Adrenal gland (tissue), 12 donors: ENCODE measurements around the gene KLF17. TPM values are rescaled to one million over a fixed set of nuclear protein-coding genes. Genes with fewer than 3 reads are reported as not detected.

ENCODE experiments used
- DNase-seq, 7 donors: peaks; one replicate each; pipeline ENCODE4 v3.0.0-alpha.2; 2019 to 2020
- H3K27ac ChIP-seq, 5 donors: fragments of 200-600 bp; sonication (generic) in 4 of 5; 1 replicate in 3 of 5; 2 replicates in 2 of 5; pipeline versions ENCODE4 v1.5.1 to v1.8.0; 2016 to 2020; ENCODE audit warnings: mild to moderate bottlenecking in 1 of 5
- H3K27me3 ChIP-seq: fragments of 200-600 bp; 2 replicates; pipeline ENCODE4 v1.8.0; 2021
- H3K36me3 ChIP-seq, 2 donors: fragments of 200-600 bp; replicated peaks in 1 of 2; 1 replicate in 1 of 2; 2 replicates in 1 of 2; pipeline versions ENCODE4 v1.5.1 to v1.8.0; 2018 to 2022
- H3K4me1 ChIP-seq, 2 donors: fragments of 200-600 bp; replicated peaks in 1 of 2; 1 replicate in 1 of 2; 2 replicates in 1 of 2; pipeline versions ENCODE4 v1.5.1 to v1.8.0; 2018 to 2021
- H3K4me3 ChIP-seq, 4 donors: fragments of 200-600 bp; sonication (generic) in 3 of 4; one replicate each; pipeline ENCODE4 v1.5.1; 2016 to 2018
- H3K9me3 ChIP-seq, 3 donors: fragments of 200-600 bp; sonication (generic) in 1 of 3; replicated peaks in 1 of 3; 1 replicate in 2 of 3; 2 replicates in 1 of 3; pipeline versions ENCODE4 v1.5.1 to v1.8.0; 2016 to 2021
- POLR2A ChIP-seq, 2 donors: fragments of 450-650 bp; IDR thresholded peaks; one replicate each; pipeline ENCODE4 v1.6.1; 2017; ENCODE audit warnings: antibody characterized with exemption in 2 of 2, mild to moderate bottlenecking in 2 of 2, moderate library complexity in 1 of 2
- WGBS, 4 donors: extraction: QIAGEN DNeasy Blood & Tissue Kit in 2 of 4; methylation state at CpG; one replicate each; pipeline versions ENCODE4 v1.1.5 to v1.1.7; 2013 to 2017; 5-methylcytosine and 5-hydroxymethylcytosine counted together
- intact Hi-C, 2 donors: fragments of 100-400 bp; cut with DNase I; formaldehyde crosslinking; loops; one replicate each; pipeline versions ENCODE4 v1.14.1 to v1.15.0; 2022 to 2023
- polyA plus RNA-seq, 3 donors: library from polyadenylated mRNA; stranded (reverse); fragments of 200-250 nt in 2 of 3; fragments of 350-450 nt in 1 of 3; fragmentation: Illumina TruSeq in 1 of 3; extraction: RNeasy Lipid Tissue Mini Kit (QIAGEN cat#74804) in 1 of 3; gene quantifications; one replicate each; pipeline ENCODE4 v1.2.3, GENCODE V29; 2013 to 2014
- total RNA-seq, 9 donors: library from RNA; depleted of rRNA in 4 of 9; stranded (reverse); fragments of >200 nt in 4 of 9; fragments of 120-200 nt in 1 of 9; fragmentation: NEBNext Ultra II Directional in 1 of 9; extraction: Animal tissue kit (Norgen Biotek cat#: 25700) in 1 of 9; gene quantifications; one replicate each; pipeline versions ENCODE4 v1.1.0 to v1.2.4, GENCODE V29; 2013 to 2023
- TF ChIP-seq, protein P1 (sequence below), 6 experiments: fragments of 450-650 bp in 4 of 6; fragments of 200-600 bp in 2 of 6; sonication (generic) in 1 of 6; IDR thresholded peaks; 1 replicate in 5 of 6; 2 replicates in 1 of 6; pipeline versions ENCODE4 v1.5.1 to v1.8.0; 2016 to 2021; ENCODE audit warnings: antibody characterized with exemption in 6 of 6, mild to moderate bottlenecking in 2 of 6, moderate library complexity in 1 of 6
- donor health status: healthy with polysubstance abuse.
- donor health status: Bipolar disorder and iron deficiency.
- donor health status: DM: yes; HTN: yes; CAD: no.
- donor health status: DM: no; HTN: no; CAD: no.
- donor health status: DM: no; HTN: no; CAD: no.
- donor health status: DM: yes; HTN: yes; CAD: no.

KLF17 gene
- total and polyA plus RNA-seq, 12 donors: 0.14 to 4.6 (median 0.78) TPM; not detected in 1

DNA sequence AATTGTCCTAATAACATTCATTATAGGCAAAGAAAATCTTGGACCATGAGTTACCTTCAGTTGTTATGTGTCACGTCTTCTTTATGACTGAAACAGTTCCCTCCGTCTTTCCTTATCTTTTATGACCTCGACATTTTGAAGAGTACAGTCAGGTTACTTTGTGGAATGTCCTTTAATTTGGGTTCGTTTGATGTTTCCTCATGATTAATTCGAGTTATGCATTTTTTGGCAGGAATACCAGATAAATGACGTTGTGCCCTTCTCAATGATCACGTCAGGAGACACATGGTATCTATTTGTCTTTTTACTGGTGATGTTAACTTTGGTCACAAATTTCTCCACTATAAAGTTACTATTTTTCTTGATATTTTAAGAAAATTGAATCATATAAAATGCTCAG lies 17.3 kb upstream of the KLF17 start:
- intact Hi-C loops: no loop called here
- Histone ChIP-seq H3K36me3 (no peaks in the 10 kb centered on the region), H3K4me3 (no peak overlapping the region), H3K27ac (peak overlapping the region; percentile 75 to 88 (median 80)), H3K9me3 (no peaks in the 10 kb centered on the region), H3K4me1 (peaks cover 0 to 6% of the 10 kb centered on the region in 2 donors), H3K27me3 (no peaks in the 10 kb centered on the region)
- peak in 1 of 7 donors; percentile 46 for DNase-seq
- no peak for TF ChIP-seq POLR2A (IDR thresholded peaks at IDR 0.05)
- TF ChIP-seq, protein P1, sequence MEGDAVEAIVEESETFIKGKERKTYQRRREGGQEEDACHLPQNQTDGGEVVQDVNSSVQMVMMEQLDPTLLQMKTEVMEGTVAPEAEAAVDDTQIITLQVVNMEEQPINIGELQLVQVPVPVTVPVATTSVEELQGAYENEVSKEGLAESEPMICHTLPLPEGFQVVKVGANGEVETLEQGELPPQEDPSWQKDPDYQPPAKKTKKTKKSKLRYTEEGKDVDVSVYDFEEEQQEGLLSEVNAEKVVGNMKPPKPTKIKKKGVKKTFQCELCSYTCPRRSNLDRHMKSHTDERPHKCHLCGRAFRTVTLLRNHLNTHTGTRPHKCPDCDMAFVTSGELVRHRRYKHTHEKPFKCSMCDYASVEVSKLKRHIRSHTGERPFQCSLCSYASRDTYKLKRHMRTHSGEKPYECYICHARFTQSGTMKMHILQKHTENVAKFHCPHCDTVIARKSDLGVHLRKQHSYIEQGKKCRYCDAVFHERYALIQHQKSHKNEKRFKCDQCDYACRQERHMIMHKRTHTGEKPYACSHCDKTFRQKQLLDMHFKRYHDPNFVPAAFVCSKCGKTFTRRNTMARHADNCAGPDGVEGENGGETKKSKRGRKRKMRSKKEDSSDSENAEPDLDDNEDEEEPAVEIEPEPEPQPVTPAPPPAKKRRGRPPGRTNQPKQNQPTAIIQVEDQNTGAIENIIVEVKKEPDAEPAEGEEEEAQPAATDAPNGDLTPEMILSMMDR (IDR thresholded peaks at IDR 0.05): no peak
- 33 to 41% (median 37%) methylated on average over 7 of the region's 7 CpGs for WGBS, 4 donors

DNA sequence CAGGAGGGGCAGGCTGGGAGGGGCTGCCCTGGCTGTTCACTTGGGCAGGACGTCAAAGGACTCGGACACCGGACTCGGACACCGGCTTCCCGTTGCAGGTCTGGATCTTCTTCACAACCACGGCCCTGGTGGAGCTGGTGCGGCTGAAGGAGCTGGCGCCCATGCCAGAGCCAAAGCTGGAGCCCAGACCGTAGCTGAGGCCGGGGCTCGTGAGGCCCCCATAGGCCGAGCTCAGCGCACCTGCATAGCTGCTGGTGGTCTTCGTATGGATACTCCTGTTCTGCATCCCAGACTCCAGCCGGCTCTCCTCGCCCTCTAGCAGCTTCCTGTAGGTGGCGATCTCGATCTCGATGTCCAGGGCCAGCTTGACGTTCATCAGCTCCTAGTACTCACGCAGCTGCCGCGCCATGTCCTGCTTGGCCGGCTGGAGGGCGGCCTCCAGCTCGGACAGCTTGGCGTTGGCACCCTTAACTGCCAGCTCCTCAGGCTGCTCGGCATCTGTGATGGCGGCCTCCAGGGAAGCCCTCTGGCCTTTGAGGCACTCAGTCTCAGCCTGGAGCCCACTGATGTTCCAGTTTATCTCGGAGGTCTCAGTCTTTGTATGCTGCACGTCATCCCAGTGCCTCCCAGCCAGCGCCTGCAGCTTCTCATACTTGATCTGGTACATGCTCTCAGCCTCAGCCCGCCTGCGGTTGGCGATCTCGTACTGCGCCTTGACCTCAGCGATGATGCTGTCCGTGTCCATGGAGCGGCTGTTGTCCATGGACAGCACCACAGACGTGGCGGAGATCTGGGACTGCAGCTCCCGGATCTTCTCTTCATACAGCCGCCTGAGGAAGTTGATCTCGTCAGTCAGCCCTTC lies 15.1 kb upstream of the KLF17 start:
- 81 to 85% (median 83%) methylated on average over 20 to 46 of the region's 46 CpGs for WGBS, 4 donors
- intact Hi-C loops: no loop called here
- Histone ChIP-seq H3K9me3 (no peaks in the 10 kb centered on the region), H3K4me1 (peaks cover 6% of the 10 kb centered on the region in 2 donors), H3K4me3 (no peak overlapping the region), H3K36me3 (no peaks in the 10 kb centered on the region), H3K27ac (no peak overlapping the region), H3K27me3 (no peaks in the 10 kb centered on the region)
- no peak for TF ChIP-seq POLR2A (IDR thresholded peaks at IDR 0.05)
- TF ChIP-seq, protein P1 (IDR thresholded peaks at IDR 0.05): no peak
- DNase-seq: no peak

DNA sequence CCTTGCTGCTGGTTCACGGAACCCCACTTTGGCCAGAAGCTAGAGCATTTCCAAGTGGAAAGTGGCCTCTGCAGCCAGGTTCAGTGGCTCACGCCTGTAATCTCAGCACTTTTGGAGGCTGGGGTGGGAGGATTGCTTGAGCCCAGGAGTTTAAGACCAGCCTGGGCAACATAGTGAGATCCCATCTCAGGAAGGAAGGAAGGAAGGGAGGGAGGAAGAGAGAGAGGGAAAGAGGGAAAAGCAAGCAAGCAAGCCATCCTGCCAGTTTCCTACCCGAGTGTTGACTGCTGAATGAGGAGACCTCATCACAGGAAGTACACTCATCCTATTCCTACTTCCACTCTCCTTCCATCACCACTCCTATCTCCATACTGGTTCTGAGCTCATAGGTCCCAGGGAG lies 12.8 kb upstream of the KLF17 start:
- WGBS, 4 donors: 84 to 92% (median 87%) methylated on average over 3 of the region's 3 CpGs
- no peak for DNase-seq
- no peaks in the 10 kb centered on the region for H3K36me3 ChIP-seq
- no peaks in the 10 kb centered on the region for H3K9me3 ChIP-seq
- H3K4me3 ChIP-seq: no peak overlapping the region
- peaks cover 6% of the 10 kb centered on the region in 2 donors for H3K4me1 ChIP-seq
- no peak for TF ChIP-seq POLR2A (IDR thresholded peaks at IDR 0.05)
- TF ChIP-seq, protein P1 (IDR thresholded peaks at IDR 0.05): no peak
- no peak overlapping the region for H3K27ac ChIP-seq
- intact Hi-C loops: no loop called here
- H3K27me3 ChIP-seq: no peaks in the 10 kb centered on the region

DNA sequence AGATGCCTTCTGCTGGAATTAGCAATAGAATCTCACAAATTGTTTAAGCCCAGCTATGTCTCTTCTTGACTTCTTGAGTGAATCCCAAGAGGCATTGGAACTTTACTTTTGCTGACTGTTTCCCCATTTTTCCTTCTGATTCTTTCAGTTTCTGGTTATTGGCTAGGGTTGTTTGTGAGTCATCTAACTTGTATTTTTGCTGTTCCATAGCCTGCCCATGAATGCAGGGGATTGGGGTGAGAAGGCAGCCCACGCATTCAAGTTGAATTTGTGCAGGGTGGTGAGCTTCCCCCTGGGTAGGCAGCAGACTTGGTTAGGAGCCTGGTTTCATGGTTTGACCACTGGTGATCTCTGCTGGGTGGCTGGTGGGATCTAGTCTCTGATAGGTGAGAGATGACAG lies 10.4 kb upstream of the KLF17 start:
- H3K36me3 ChIP-seq: no peaks in the 10 kb centered on the region
- TF ChIP-seq POLR2A (IDR thresholded peaks at IDR 0.05): no peak
- TF ChIP-seq, protein P1 (IDR thresholded peaks at IDR 0.05): no peak
- intact Hi-C loops: no loop called here
- WGBS, 4 donors: 71 to 96% (median 82%) methylated on average over 1 of the region's 1 CpG
- H3K4me1 ChIP-seq: peaks cover 0 to 24% of the 10 kb centered on the region in 2 donors
- peak overlapping the region in 2 of 5 donors; percentile 8 to 38 for H3K27ac ChIP-seq
- no peak for DNase-seq
- H3K9me3 ChIP-seq: no peaks in the 10 kb centered on the region
- H3K27me3 ChIP-seq: no peaks in the 10 kb centered on the region
- no peak overlapping the region for H3K4me3 ChIP-seq
